Astrocyte of the cerebellum (primary cell): ENCODE data around the gene VWCE.

Experiments used
- DNase-seq: peaks from one replicate; pipeline ENCODE4 v3.0.0-alpha.2; 2011; ENCODE audit warnings: low read depth
- H3K4me3 ChIP-seq: 2 replicates; pipeline ENCODE4 v1.5.1; 2011; ENCODE audit warnings: mild to moderate bottlenecking, low read depth, low read length, moderate library complexity
- in situ Hi-C: cut with HindIII; loops from 2 replicates; pipeline ENCODE4 v1.10.0; 2017; ENCODE audit warnings: low sequenced_read_pairs
- TF ChIP-seq, protein P1 (sequence below): IDR thresholded peaks from 2 replicates; pipeline ENCODE4 v1.5.1; 2012; ENCODE audit warnings: low read length, low read depth, moderate library complexity, mild to moderate bottlenecking; ENCODE audit errors: missing control alignments

VWCE gene

DNA sequence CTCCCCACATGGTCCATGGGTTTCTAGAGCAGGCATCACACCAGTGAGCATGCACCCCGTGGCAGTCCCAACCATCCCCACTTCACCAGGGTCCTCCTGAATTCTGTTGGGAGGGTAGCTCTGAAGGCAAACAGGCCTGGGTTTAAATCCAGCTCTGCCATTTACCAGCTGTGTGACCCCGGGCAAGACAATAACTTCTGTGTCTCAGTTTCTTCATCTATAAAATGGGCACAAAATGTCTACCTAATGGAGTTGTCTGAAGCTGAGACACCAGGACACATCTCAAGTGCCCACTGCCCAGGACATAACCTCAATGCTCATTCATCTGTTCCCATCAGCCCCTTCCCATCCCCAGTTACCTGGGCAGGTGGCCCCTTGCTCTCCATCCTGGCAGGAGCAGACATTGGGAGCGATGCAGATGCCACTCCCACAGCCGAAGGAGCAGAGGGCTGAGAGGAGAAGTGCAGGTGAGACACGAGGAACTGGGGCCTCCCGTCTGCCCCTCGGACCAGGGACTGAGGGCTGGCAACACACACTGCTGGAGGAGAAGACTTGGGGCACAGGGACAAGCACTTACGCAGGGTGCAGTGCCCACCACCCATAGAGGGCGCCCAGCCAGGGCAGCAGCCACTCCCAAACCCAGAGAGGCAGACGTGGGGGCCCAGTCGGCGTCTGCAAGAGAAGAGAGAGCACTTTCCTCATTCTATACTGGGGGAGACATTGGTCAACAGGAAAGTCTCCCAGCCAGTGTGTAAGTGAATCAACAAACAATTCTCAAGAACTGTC is 4.0 kb downstream of the VWCE start:
- no peak for DNase-seq
- H3K4me3 ChIP-seq, result no peak overlapping the region
- TF ChIP-seq, protein P1, sequence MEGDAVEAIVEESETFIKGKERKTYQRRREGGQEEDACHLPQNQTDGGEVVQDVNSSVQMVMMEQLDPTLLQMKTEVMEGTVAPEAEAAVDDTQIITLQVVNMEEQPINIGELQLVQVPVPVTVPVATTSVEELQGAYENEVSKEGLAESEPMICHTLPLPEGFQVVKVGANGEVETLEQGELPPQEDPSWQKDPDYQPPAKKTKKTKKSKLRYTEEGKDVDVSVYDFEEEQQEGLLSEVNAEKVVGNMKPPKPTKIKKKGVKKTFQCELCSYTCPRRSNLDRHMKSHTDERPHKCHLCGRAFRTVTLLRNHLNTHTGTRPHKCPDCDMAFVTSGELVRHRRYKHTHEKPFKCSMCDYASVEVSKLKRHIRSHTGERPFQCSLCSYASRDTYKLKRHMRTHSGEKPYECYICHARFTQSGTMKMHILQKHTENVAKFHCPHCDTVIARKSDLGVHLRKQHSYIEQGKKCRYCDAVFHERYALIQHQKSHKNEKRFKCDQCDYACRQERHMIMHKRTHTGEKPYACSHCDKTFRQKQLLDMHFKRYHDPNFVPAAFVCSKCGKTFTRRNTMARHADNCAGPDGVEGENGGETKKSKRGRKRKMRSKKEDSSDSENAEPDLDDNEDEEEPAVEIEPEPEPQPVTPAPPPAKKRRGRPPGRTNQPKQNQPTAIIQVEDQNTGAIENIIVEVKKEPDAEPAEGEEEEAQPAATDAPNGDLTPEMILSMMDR, result peak; percentile 15
- in situ Hi-C loops, result no loop called here

DNA sequence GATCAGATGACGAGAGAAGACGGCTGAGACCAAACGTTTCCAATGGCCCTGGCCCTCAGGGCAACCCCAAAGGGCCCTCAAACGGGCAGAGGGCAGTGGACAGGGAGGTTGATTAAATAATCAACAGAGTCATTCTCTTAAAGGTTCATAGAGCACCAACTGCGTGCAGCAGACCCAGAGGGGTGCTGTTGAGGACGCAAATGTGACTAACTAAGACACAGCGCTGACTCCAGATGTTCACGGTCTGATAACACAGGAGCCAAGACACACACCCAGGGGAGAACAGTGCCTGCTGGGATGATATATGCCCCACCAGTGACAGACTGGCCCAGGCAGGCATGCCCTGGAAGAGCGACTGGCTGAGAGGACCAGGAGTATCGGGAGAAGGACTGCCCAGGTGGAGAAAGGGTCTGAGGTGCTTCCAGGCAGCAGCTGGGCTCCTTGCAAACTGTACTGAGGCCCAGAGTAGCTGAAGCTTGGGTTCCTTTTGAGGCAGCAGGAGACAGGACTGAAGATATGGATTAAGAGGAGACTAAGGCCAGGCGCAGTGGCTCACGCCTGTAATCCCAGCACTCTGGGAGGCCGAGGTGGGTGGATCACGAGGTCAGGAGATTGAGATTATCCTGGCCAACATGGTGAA is 7.7 kb downstream of the VWCE start:
- no peak overlapping the region for H3K4me3 ChIP-seq
- in situ Hi-C loops, result no loop called here
- TF ChIP-seq, protein P1, result no peak
- no peak for DNase-seq

DNA sequence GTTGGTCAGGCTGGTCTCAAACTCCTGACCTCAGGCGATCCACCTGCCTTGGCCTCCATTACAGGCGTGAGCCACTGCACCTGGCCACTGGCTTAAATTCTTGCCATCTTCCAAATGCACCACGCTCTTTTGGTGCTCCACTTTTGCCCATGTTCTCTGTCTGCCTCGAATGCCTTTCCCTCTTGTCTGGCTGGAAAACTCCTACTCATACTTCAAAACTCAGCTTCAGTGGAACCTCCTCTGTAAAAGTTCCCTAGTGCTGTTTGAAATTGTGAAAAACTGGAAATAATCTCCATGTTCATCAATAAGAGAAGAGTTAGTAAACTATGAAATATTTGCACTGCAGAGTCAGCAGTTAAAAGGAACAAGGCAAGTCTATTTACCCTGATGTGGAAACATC is 11.5 kb downstream of the VWCE start:
- TF ChIP-seq, protein P1, result no peak
- in situ Hi-C loops, result no loop called here
- DNase-seq, result no peak
- H3K4me3 ChIP-seq, result no peak overlapping the region

DNA sequence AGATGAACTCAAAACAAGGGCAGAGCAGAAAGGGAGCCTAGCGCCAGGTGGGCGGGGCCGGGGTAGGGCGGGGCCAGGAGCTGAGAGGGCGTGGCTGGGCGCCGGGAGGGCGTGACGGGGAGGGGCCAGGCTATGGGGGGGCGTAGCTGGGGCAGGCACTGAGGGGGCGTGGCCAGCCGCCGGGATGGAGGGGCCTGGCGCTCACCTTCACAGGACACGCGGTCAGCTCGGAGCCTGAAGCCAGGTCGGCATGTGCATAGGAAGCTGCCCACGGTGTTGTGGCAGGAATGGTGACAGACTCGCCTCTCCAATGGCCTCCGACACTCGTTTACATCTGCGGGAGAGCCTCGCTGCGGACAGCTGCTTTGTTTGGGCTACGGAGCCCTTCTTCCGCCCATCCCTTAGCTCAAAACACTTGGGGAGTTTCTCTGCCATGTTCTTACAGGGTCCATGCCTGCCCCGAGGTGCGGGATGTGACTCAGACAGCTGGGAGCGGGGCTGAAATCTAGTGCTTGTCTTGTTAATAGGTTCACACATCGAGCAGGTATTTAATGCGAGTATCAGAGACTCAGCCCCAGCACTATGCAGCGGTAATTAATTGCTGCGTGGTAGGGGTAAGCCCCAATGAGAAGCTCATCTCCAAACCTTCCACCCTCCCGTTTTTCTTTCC is 13.4 kb downstream of the VWCE start:
- no peak overlapping the region for H3K4me3 ChIP-seq
- DNase-seq, result no peak

DNA sequence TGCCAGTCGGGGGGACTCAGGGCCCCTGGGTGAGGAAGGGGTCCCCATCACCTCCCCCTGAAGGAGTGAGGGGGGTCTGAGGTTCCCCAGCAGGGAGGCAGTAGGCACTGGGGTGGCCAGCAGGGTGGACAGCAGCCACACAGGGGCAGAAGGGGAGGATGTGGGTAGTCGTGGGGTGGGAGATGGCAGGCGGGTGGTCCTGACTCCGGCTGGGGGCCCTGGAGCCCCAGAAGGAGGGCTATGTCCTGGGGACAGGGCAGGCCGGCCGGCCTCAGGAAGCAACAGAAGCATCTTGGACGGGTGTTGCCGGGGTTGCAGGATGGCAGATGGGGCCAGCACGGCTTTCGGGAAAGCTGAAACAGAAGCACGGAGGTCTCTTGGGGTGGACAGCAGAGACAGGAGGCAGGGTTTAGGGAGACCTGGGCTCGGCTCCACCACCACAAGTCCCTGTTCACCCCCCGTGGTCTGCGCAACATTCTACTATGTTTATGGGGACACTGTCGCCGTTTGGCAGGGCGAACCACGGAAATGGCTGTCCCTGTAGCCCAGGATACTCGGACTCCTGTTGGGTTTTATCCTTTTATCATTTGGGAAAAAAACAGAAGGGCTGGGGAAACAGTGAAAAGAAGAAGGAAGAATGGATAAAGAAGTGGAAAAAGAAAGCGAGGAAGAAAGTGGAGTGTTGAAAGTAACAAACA is 14.1 kb downstream of the VWCE start:
- in situ Hi-C loops, result no loop called here
- TF ChIP-seq, protein P1, result no peak
- no peak overlapping the region for H3K4me3 ChIP-seq
- DNase-seq, result no peak

More for the DNA sequence above, 13.4 kb downstream of the VWCE start:
- TF ChIP-seq, protein P1, result no peak
- in situ Hi-C loops, result no loop called here
